ENCODE measurements around the gene C16orf96.

C16orf96 gene

DNA sequence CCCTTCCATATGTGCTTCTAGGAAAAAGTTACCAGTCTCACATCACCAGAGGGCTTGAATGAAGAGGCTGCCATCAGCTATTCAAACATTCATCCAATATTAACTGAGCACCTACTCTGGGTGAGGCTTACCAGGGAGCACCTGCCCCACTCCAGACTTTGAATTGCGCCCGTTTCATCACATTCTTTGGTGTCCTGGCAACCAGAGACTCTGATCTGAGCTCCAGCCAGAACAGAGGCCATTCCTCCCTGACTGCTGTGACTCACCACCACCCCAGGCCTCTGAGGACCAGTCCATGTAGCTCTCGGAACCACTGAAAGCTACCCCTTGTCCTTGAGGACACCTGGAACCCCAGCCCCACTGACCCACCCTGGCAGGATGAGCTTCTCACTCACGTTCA, at the start of gene C16orf96:
Gene C16orf96, plus strand, starts transcription at position 229 of the 400 bp plus-strand sequence. Its CDS starts 150 bp downstream, at position 379.
- no peak for DNase-seq (ENCODE audit: low read depth)
- TF ChIP-seq, protein P1, sequence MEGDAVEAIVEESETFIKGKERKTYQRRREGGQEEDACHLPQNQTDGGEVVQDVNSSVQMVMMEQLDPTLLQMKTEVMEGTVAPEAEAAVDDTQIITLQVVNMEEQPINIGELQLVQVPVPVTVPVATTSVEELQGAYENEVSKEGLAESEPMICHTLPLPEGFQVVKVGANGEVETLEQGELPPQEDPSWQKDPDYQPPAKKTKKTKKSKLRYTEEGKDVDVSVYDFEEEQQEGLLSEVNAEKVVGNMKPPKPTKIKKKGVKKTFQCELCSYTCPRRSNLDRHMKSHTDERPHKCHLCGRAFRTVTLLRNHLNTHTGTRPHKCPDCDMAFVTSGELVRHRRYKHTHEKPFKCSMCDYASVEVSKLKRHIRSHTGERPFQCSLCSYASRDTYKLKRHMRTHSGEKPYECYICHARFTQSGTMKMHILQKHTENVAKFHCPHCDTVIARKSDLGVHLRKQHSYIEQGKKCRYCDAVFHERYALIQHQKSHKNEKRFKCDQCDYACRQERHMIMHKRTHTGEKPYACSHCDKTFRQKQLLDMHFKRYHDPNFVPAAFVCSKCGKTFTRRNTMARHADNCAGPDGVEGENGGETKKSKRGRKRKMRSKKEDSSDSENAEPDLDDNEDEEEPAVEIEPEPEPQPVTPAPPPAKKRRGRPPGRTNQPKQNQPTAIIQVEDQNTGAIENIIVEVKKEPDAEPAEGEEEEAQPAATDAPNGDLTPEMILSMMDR (IDR thresholded peaks at IDR 0.05; ENCODE audit: control insufficient read depth, insufficient read depth, low read depth, low read length, missing control alignments): no peak
- no peak within 1 kb of the TSS for H3K4me3 ChIP-seq (ENCODE audit: control insufficient read depth, low read depth, low read length)

DNA sequence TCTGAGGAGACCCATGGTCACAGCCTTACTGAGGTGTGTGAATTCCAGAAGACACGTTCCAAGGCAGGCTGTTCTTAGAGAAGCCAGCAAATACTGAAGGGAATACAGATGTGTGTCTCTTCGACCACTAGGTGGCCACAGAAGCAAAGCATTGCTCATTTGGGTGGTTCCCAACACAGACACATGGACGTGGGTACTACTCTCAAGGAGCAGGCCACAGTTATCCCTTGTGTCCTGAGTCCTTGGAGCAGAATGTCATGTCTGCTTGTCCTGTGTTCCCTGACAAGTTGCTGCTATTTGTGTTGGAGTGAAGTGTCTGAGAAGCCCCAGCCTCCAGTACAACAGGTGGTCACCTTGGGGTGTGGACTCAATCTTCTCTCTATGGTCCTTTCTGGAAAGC, 49.7 kb upstream of the C16orf96 start:
- TF ChIP-seq, protein P1 (IDR thresholded peaks at IDR 0.05; ENCODE audit: control insufficient read depth, insufficient read depth, low read depth, low read length, missing control alignments): peak; percentile 86
- no peak overlapping the region for H3K4me3 ChIP-seq (ENCODE audit: control insufficient read depth, low read depth, low read length)
- DNase-seq (ENCODE audit: low read depth): no peak

DNA sequence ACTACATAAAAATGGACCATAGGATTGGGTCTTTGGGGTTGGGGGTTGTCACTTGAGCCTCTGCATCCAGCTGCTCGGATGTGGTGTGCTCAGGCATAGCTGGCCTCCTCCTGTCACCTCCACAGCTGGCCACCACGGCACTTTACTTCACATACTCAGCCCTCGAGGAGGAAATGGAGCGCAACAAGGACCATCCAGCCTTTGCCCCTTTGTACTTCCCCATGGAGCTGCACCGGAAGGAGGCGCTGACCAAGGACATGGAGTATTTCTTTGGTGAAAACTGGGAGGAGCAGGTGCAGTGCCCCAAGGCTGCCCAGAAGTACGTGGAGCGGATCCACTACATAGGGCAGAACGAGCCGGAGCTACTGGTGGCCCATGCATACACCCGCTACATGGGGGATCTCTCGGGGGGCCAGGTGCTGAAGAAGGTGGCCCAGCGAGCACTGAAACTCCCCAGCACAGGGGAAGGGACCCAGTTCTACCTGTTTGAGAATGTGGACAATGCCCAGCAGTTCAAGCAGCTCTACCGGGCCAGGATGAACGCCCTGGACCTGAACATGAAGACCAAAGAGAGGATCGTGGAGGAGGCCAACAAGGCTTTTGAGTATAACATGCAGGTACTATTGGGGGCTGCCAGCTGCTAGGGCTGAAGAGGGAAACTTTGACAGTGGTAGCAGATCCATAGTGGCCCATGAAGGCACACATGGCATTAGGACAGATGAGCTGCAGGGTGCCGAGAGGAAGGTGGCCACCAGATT, 48.4 kb upstream of the C16orf96 start:
- H3K4me3 ChIP-seq (ENCODE audit: control insufficient read depth, low read depth, low read length): no peak overlapping the region
- TF ChIP-seq, protein P1 (IDR thresholded peaks at IDR 0.05; ENCODE audit: control insufficient read depth, insufficient read depth, low read depth, low read length, missing control alignments): no peak
- DNase-seq (ENCODE audit: low read depth): no peak

DNA sequence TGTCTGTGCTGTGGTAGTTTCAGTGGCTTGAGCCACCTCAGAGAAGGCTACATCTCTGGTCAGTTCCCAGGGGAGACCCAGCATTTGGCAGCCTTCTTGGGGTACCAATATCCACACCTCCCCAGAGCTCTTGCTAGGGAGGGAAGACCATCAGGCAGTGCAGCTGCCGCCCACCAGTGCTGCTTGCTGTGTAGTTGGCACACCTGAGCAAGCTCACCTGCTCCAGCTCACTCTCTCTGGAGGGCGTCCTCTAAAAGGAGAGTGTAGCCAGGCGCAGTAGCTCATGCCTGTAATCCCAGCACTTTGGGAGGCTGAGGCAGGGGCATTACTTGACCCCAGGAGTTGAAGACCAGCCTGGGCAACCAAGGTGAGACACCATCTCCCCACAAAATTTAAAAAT, 47.3 kb upstream of the C16orf96 start:
- H3K4me3 ChIP-seq (ENCODE audit: control insufficient read depth, low read depth, low read length): no peak overlapping the region
- TF ChIP-seq, protein P1 (IDR thresholded peaks at IDR 0.05; ENCODE audit: control insufficient read depth, insufficient read depth, low read depth, low read length, missing control alignments): no peak
- DNase-seq (ENCODE audit: low read depth): no peak

DNA sequence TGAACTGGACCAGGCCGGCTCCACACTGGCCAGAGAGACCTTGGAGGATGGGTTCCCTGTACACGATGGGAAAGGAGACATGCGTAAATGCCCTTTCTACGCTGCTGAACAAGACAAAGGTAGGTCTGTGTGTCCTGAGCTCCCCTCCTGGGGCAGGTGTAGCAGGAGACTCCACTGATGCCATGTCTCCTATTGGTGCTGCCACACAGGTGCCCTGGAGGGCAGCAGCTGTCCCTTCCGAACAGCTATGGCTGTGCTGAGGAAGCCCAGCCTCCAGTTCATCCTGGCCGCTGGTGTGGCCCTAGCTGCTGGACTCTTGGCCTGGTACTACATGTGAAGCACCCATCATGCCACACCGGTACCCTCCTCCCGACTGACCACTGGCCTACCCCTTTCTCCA, 46.7 kb upstream of the C16orf96 start:
- no peak overlapping the region for H3K4me3 ChIP-seq (ENCODE audit: control insufficient read depth, low read depth, low read length)
- TF ChIP-seq, protein P1 (IDR thresholded peaks at IDR 0.05; ENCODE audit: control insufficient read depth, insufficient read depth, low read depth, low read length, missing control alignments): no peak
- DNase-seq (ENCODE audit: low read depth): no peak

DNA sequence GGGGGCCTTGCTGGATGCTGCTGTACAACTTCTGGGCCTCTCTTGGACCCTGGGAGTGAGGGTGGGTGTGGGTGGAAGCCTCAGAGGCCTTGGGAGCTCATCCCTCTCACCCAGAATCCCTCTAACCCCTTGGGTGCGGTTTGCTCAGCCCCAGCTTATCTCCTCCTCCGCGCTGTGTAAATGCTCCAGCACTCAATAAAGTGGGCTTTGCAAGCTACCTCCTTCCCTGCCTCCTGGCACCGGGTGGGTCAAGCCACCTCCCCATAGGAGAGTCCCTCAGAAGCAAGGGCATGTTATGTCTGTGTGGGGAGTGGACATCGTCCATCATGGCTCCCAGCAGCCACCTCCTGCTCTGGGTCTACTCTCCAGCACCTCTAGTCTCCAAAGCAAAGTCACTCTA, 46.0 kb upstream of the C16orf96 start:
- TF ChIP-seq, protein P1 (IDR thresholded peaks at IDR 0.05; ENCODE audit: control insufficient read depth, insufficient read depth, low read depth, low read length, missing control alignments): no peak
- no peak overlapping the region for H3K4me3 ChIP-seq (ENCODE audit: control insufficient read depth, low read depth, low read length)

More for the DNA sequence above, 46.0 kb upstream of the C16orf96 start:
- no peak for DNase-seq (ENCODE audit: low read depth)

Measured in AG09309 (cell line).